IPS-18c (cell line): ENCODE data around the gene MTF1.
A peak's percentile ranks its signal among the peaks of the same experiment; 100 is the strongest.
"Not testable (repeated sequence)": the region's sequence is repeated elsewhere in the genome, so short reads cannot be mapped to it uniquely, and the experiment has no call there.

Experiments used
- H3K4me3 ChIP-seq: 2 replicates; pipeline ENCODE4 v1.7.0; 2013; ENCODE audit warnings: low read depth, mild to moderate bottlenecking, low read length, moderate library complexity; ENCODE audit not compliant: insufficient read depth
- H3K9me3 ChIP-seq: one replicate; pipeline ENCODE4 v1.6.1; 2013; ENCODE audit warnings: mild to moderate bottlenecking, low read length, moderate library complexity; ENCODE audit not compliant: control insufficient read depth, insufficient read depth

MTF1 gene

DNA sequence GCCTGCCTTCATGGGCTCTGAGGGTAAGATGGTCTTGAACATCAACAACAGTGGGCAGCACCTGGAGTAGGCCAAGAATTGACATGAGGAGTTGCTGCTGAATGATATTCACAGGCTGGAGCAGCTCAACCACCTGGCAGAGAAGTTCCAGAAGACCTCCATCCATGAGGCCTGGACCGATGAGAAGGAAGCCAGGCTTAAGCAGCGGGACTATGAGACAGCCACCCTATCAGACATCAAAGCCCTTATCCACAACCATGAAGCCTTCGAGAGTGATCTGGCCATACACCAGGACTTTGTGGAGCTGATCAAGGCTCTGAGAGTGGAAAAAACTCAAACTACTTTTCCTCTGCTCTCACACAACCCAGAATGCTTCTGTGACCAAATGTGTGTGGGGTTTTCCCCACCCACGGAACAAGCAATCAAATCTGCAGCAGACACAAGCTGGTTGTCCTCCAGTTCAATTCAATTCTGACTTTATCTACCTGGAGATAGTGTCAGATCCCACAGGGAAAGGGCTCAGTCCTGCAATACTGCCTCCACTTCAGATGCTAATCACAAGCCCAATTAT, 82.4 kb downstream of the MTF1 start:
- H3K4me3 ChIP-seq = no peak overlapping the region
- H3K9me3 ChIP-seq = no peaks in the 10 kb centered on the region

- not testable (repeated sequence) for H3K9me3 ChIP-seq, H3K4me3 ChIP-seq
Observed at GRCh38 chr1:37771440-37771839, 88.0 kb downstream of the MTF1 start.

GRCh38 chr1:37767488-37767887, 91.9 kb downstream of the MTF1 start:
- Histone ChIP-seq H3K9me3 (no peaks in the 10 kb centered on the region), H3K4me3 (no peak overlapping the region)

DNA sequence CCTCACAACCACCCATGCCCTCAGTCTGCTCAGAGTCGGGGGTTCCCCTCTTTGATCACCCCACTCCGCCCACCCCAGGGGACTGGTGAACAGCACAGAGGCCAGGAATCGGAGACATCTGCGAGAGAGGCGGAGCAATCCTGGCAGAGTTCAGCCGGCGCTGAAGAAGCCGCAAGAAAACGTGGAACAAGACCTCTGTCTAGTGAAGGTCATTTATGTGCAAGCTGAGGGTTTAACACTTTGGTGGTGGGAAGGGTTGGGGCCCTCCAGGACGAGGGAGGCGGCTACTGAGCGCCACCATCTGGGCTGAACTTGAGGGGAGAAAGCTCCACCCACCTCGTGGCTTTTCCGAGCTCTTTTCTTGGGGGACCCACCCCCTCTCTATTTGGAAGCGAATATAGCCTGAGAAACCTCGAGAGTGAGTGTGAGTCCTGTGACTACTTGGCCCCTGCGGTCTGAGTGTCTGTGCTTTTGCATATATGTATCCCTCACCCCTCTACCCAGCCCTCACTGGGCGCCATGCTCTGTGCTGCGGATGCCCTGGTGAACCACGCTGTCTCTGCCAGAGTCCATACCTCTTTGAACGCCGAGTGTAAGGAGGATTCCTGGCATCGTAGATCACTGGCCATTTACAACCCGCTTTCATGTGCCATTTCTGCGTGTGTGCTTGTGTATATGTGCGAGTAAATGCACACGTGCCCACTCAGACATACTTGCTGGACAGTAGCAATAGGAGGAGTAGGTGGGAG, 93.3 kb downstream of the MTF1 start:
- no peaks in the 10 kb centered on the region for H3K9me3 ChIP-seq
- peak overlapping the region; percentile 42 for H3K4me3 ChIP-seq

- Histone ChIP-seq H3K9me3 (no peaks in the 10 kb centered on the region), H3K4me3 (peak within 1 kb of the TSS; percentile 42)
Observed at GRCh38 chr1:37764888-37765441, 94.4 kb downstream of the MTF1 start, which contains the start of gene EPHA10. Gene EPHA10, minus strand, starts transcription at chr1:37765120. Its CDS starts 54 bp downstream, at chr1:37765066.

- H3K4me3 ChIP-seq = 0 out of 2 replicates have a peak overlapping the region, but pooled peaks have one; percentile 42
- no peaks in the 10 kb centered on the region for H3K9me3 ChIP-seq
Observed at GRCh38 chr1:37764414-37764825, 95.0 kb downstream of the MTF1 start.

GRCh38 chr1:37763791-37764413, 95.5 kb downstream of the MTF1 start:
- Histone ChIP-seq H3K9me3 (no peaks in the 10 kb centered on the region), H3K4me3 (no peak overlapping the region)

- H3K9me3 ChIP-seq = no peaks in the 10 kb centered on the region
- H3K4me3 ChIP-seq = no peak overlapping the region
Observed at GRCh38 chr1:37762516-37762915, 96.9 kb downstream of the MTF1 start.

GRCh38 chr1:37761416-37762095, 97.8 kb downstream of the MTF1 start:
- Histone ChIP-seq H3K9me3 (no peaks in the 10 kb centered on the region), H3K4me3 (no peak overlapping the region)
